ENCODE results near the gene CPB2. TPM values are rescaled to one million over a fixed set of nuclear protein-coding genes. Genes with fewer than 3 reads are reported as not detected.

CPB2 gene
- total RNA-seq, 2 donors from 2014 or later = not detected

- DNase-seq (ENCODE audit: low spot score) = peak; percentile 95
- no peaks in the 10 kb centered on the region for H3K9me3 ChIP-seq
- H3K36me3 ChIP-seq = no peaks in the 10 kb centered on the region
- TF ChIP-seq CTCF (IDR thresholded peaks at IDR 0.05) = peak; percentile 22 to 66
- no peaks in the 10 kb centered on the region for H3K27me3 ChIP-seq
- H3K4me1 ChIP-seq = peaks cover 0 to 29% of the 10 kb centered on the region in 2 donors
- H3K4me3 ChIP-seq = peak within 1 kb of the TSS; percentile 95 to 97
- H3K27ac ChIP-seq = peak within 1 kb of the TSS; percentile 95 to 96
These were observed 52.3 kb downstream of the CPB2 start, which contains the start of gene ZC3H13 for GRCh38 chr13:46052319-46053161. ZC3H13 (minus strand) TSS chr13:46052746; CDS start chr13:46045507, 7,239 bp downstream.

GRCh38 chr13:46051968-46052318 lies 52.9 kb downstream of the CPB2 start:
- no peak for DNase-seq (ENCODE audit: low spot score)
- peak overlapping the region; percentile 95 to 96 for H3K27ac ChIP-seq
- H3K27me3 ChIP-seq = no peaks in the 10 kb centered on the region
- no peaks in the 10 kb centered on the region for H3K36me3 ChIP-seq
- peaks cover 0 to 29% of the 10 kb centered on the region in 2 donors for H3K4me1 ChIP-seq
- H3K9me3 ChIP-seq = no peaks in the 10 kb centered on the region
- TF ChIP-seq CTCF (IDR thresholded peaks at IDR 0.05) = no peak
- H3K4me3 ChIP-seq = peak overlapping the region; percentile 95 to 97

- Histone ChIP-seq H3K9me3 (no peaks in the 10 kb centered on the region), H3K27me3 (no peaks in the 10 kb centered on the region), H3K36me3 (no peaks in the 10 kb centered on the region), H3K27ac (no peak overlapping the region), H3K4me3 (no peak overlapping the region), H3K4me1 (peaks cover 0 to 29% of the 10 kb centered on the region in 2 donors)
- TF ChIP-seq CTCF (IDR thresholded peaks at IDR 0.05) = no peak
- DNase-seq (ENCODE audit: low spot score) = no peak
These were observed 54.1 kb downstream of the CPB2 start for GRCh38 chr13:46050771-46051170.

GRCh38 chr13:46045424-46045823 lies 59.4 kb downstream of the CPB2 start:
- Histone ChIP-seq H3K4me3 (no peak overlapping the region), H3K4me1 (peaks cover 0 to 8% of the 10 kb centered on the region in 2 donors), H3K9me3 (no peaks in the 10 kb centered on the region), H3K27ac (no peak overlapping the region), H3K36me3 (peaks cover 7% of the 10 kb centered on the region), H3K27me3 (no peaks in the 10 kb centered on the region)
- no peak for TF ChIP-seq CTCF (IDR thresholded peaks at IDR 0.05)
- no peak for DNase-seq (ENCODE audit: low spot score)

GRCh38 chr13:46043647-46044046 lies 61.2 kb downstream of the CPB2 start:
- Histone ChIP-seq H3K4me3 (no peak overlapping the region), H3K27ac (no peak overlapping the region), H3K9me3 (no peaks in the 10 kb centered on the region), H3K36me3 (peaks cover 11% of the 10 kb centered on the region), H3K27me3 (no peaks in the 10 kb centered on the region), H3K4me1 (no peaks in the 10 kb centered on the region)
- no peak for TF ChIP-seq CTCF (IDR thresholded peaks at IDR 0.05)
- DNase-seq (ENCODE audit: low spot score) = no peak

Data from right atrium auricular region (tissue), 2 donors.